Natural killer cell (primary cell): ENCODE results near the gene MRPS27. TPM values are rescaled to one million over a fixed set of nuclear protein-coding genes. Genes with fewer than 3 reads are reported as not detected.

ENCODE experiments used
- ATAC-seq, 3 donors: fragments of 150-1000 bp in 2 of 3; fragments of 200-7000 bp in 1 of 3; cut with Tn5 transposase; 1 replicate in 1 of 3; 2 replicates in 2 of 3; pipeline ENCODE4 v1.10.0; 2021; ENCODE audit warnings: mild to moderate bottlenecking in 2 of 3, moderate library complexity in 2 of 3
- DNase-seq, 2 donors: peaks; one replicate each; pipeline versions ENCODE4 v3.0.0 to v3.0.0-alpha.2; 2013 to 2021; ENCODE audit warnings: mixed read lengths in 1 of 2
- H3K27ac ChIP-seq: one replicate; pipeline ENCODE4 v1.5.1; 2013; ENCODE audit warnings: mild to moderate bottlenecking, low read length
- H3K27me3 ChIP-seq: one replicate; pipeline ENCODE4 v1.6.1; 2013; ENCODE audit warnings: low read length; ENCODE audit not compliant: control insufficient read depth, insufficient read depth
- H3K36me3 ChIP-seq: one replicate; pipeline ENCODE4 v1.6.1; 2013; ENCODE audit warnings: low read length; ENCODE audit not compliant: control insufficient read depth, insufficient read depth
- H3K4me1 ChIP-seq: one replicate; pipeline ENCODE4 v1.6.1; 2013; ENCODE audit warnings: low read length; ENCODE audit not compliant: control insufficient read depth, insufficient read depth
- H3K4me3 ChIP-seq: one replicate; pipeline ENCODE4 v1.5.1; 2013; ENCODE audit warnings: low read length
- H3K9me3 ChIP-seq: one replicate; pipeline ENCODE4 v1.6.1; 2013; ENCODE audit warnings: low read length; ENCODE audit not compliant: control insufficient read depth, insufficient read depth
- H3K27ac Mint-ChIP-seq, 2 donors: one replicate each; pipeline ENCODE4 v1.8.0; 2022; ENCODE audit warnings: mild to moderate bottlenecking in 2 of 2, mixed read lengths in 2 of 2, moderate library complexity in 1 of 2
- H3K27me3 Mint-ChIP-seq, 2 donors: one replicate each; pipeline ENCODE4 v1.8.0; 2022; ENCODE audit warnings: low read depth in 2 of 2, mixed read lengths in 2 of 2
- H3K36me3 Mint-ChIP-seq: one replicate; pipeline ENCODE4 v1.8.0; 2022; ENCODE audit warnings: mixed read lengths
- H3K4me1 Mint-ChIP-seq, 2 donors: one replicate each; pipeline ENCODE4 v1.8.0; 2022; ENCODE audit warnings: mixed read lengths in 2 of 2
- H3K4me3 Mint-ChIP-seq: one replicate; pipeline ENCODE4 v1.8.0; 2022; ENCODE audit warnings: mild to moderate bottlenecking, moderate library complexity, mixed read lengths
- H3K9me3 Mint-ChIP-seq, 2 donors: one replicate each; pipeline ENCODE4 v1.8.0; 2022; ENCODE audit warnings: mixed read lengths in 2 of 2
- CTCF ChIP-seq: fragments of 200-600 bp; IDR thresholded peaks from one replicate; pipeline ENCODE4 v1.8.0; 2022; ENCODE audit warnings: antibody characterized with exemption
- WGBS: methylation state at CpG from one replicate; pipeline ENCODE4 v1.1.7; 2013; ENCODE audit warnings: missing lambda C conversion rate; ENCODE audit not compliant: insufficient coverage; 5-methylcytosine and 5-hydroxymethylcytosine counted together
- intact Hi-C: fragments of 100-400 bp; cut with micrococcal nuclease; formaldehyde crosslinking; loops from one replicate; pipeline ENCODE4 v1.14.2; 2022
- total RNA-seq, 4 donors: library from RNA; stranded (reverse); fragments of 120-200 nt in 1 of 4; gene quantifications; one replicate each; pipeline versions ENCODE4 v1.2.3 to v1.2.4, GENCODE V29; 2013 to 2022

MRPS27 gene
- total RNA-seq, 3 donors from 2014 or later (not counting 1 experiment from before 2014, with no cell fraction given) = 25.5 to 36.5 (median 36.3) TPM

- no peaks in the 10 kb centered on the region for H3K4me1 ChIP-seq
- DNase-seq (no peak), ATAC-seq (no peak)
- no peak overlapping the region for H3K4me3 ChIP-seq
- no peaks in the 10 kb centered on the region for H3K4me1 Mint-ChIP-seq
- no peaks in the 10 kb centered on the region for H3K27me3 Mint-ChIP-seq
- no peak overlapping the region for H3K27ac ChIP-seq
- no peaks in the 10 kb centered on the region for H3K9me3 ChIP-seq
- H3K9me3 Mint-ChIP-seq = no peaks in the 10 kb centered on the region
- no peak for TF ChIP-seq CTCF
- no peak overlapping the region for H3K27ac Mint-ChIP-seq
- intact Hi-C loops = no loop called here
- peaks cover 32% of the 10 kb centered on the region for H3K36me3 Mint-ChIP-seq
- H3K27me3 ChIP-seq = no peaks in the 10 kb centered on the region
- WGBS = 100% methylated on average over 1 of the region's 1 CpG
- no peak overlapping the region for H3K4me3 Mint-ChIP-seq
- H3K36me3 ChIP-seq = peaks cover 29% of the 10 kb centered on the region
Measured at GRCh38 chr5:72330712-72331111, 10.7 kb upstream of the MRPS27 start.

GRCh38 chr5:72328172-72328571, 8.1 kb upstream of the MRPS27 start:
- Mint-ChIP-seq H3K4me1 (peaks cover 0 to 7% of the 10 kb centered on the region in 2 donors), H3K36me3 (peaks cover 31% of the 10 kb centered on the region), H3K4me3 (no peak overlapping the region), H3K27ac (no peak overlapping the region), H3K9me3 (no peaks in the 10 kb centered on the region), H3K27me3 (no peaks in the 10 kb centered on the region)
- Histone ChIP-seq H3K27me3 (no peaks in the 10 kb centered on the region), H3K27ac (no peak overlapping the region), H3K36me3 (peaks cover 33% of the 10 kb centered on the region), H3K4me1 (no peaks in the 10 kb centered on the region), H3K4me3 (no peak overlapping the region), H3K9me3 (no peaks in the 10 kb centered on the region)
- no peak for TF ChIP-seq CTCF
- no peak for ATAC-seq
- intact Hi-C loops = no loop called here
- no peak for DNase-seq

- 86% methylated on average over 2 of the region's 2 CpGs for WGBS
Measured at GRCh38 chr5:72326306-72326649, 6.2 kb upstream of the MRPS27 start.

More at GRCh38 chr5:72326306-72326649, 6.2 kb upstream of the MRPS27 start:
- Mint-ChIP-seq H3K9me3 (no peaks in the 10 kb centered on the region), H3K27me3 (no peaks in the 10 kb centered on the region), H3K4me3 (no peak overlapping the region), H3K27ac (no peak overlapping the region), H3K4me1 (peaks cover 0 to 8% of the 10 kb centered on the region in 2 donors), H3K36me3 (peaks cover 28% of the 10 kb centered on the region)
- Histone ChIP-seq H3K9me3 (no peaks in the 10 kb centered on the region), H3K4me3 (no peak overlapping the region), H3K36me3 (peaks cover 31% of the 10 kb centered on the region), H3K27me3 (no peaks in the 10 kb centered on the region), H3K4me1 (no peaks in the 10 kb centered on the region), H3K27ac (no peak overlapping the region)
- no peak for DNase-seq
- intact Hi-C loops = no loop called here
- ATAC-seq = no peak
- TF ChIP-seq CTCF = no peak
